Mucosa of rectum (tissue), 2 donors: Measurements from ENCODE around the gene TET3.

Source experiments
- H3K27ac ChIP-seq, 2 donors: one replicate each; pipeline ENCODE4 v1.7.0; 2013; ENCODE audit warnings: inconsistent platforms in 2 of 2, low read depth in 2 of 2, low read length in 2 of 2
- H3K27me3 ChIP-seq, 2 donors: one replicate each; pipeline ENCODE4 v1.7.0; 2013; ENCODE audit warnings: low read length in 2 of 2; ENCODE audit not compliant: control insufficient read depth in 2 of 2, insufficient read depth in 2 of 2
- H3K36me3 ChIP-seq, 2 donors: one replicate each; pipeline ENCODE4 v1.7.0; 2013; ENCODE audit warnings: low read length in 2 of 2; ENCODE audit not compliant: control insufficient read depth in 2 of 2, insufficient read depth in 2 of 2
- H3K4me1 ChIP-seq, 2 donors: one replicate each; pipeline ENCODE4 v1.7.0; 2013; ENCODE audit warnings: low read length in 2 of 2, mild to moderate bottlenecking in 1 of 2; ENCODE audit not compliant: control insufficient read depth in 2 of 2, insufficient read depth in 2 of 2
- H3K4me3 ChIP-seq, 2 donors: one replicate each; pipeline ENCODE4 v1.7.0; 2013; ENCODE audit warnings: low read length in 2 of 2
- H3K9ac ChIP-seq, 2 donors: one replicate each; pipeline ENCODE4 v1.7.0; 2013; ENCODE audit warnings: low read length in 2 of 2, low read depth in 1 of 2, mild to moderate bottlenecking in 1 of 2
- H3K9me3 ChIP-seq, 2 donors: one replicate each; pipeline ENCODE4 v1.7.0; 2013; ENCODE audit warnings: low read length in 2 of 2; ENCODE audit not compliant: control insufficient read depth in 2 of 2
- donor health status: healthy.
- donor health status: Normal muscosa, but diverticular disease.

The TET3 gene

GRCh38 chr2:74028741-74029140, 44.0 kb downstream of the TET3 start:
- Histone ChIP-seq H3K9ac (no peak overlapping the region), H3K27me3 (no peaks in the 10 kb centered on the region), H3K36me3 (peaks cover 0 to 2% of the 10 kb centered on the region in 2 donors), H3K4me1 (peaks cover 25 to 33% of the 10 kb centered on the region in 2 donors), H3K9me3 (no peaks in the 10 kb centered on the region), H3K27ac (no peak overlapping the region), H3K4me3 (no peak overlapping the region)

GRCh38 chr2:74029714-74030397, 45.1 kb downstream of the TET3 start:
- H3K9ac ChIP-seq: no peak overlapping the region
- H3K9me3 ChIP-seq: no peaks in the 10 kb centered on the region
- no peaks in the 10 kb centered on the region for H3K36me3 ChIP-seq
- no peaks in the 10 kb centered on the region for H3K27me3 ChIP-seq
- no peak overlapping the region for H3K27ac ChIP-seq
- no peak overlapping the region for H3K4me3 ChIP-seq
- H3K4me1 ChIP-seq: peaks cover 25 to 34% of the 10 kb centered on the region in 2 donors

- H3K27me3 ChIP-seq: no peaks in the 10 kb centered on the region
- H3K9ac ChIP-seq: no peak overlapping the region
- no peaks in the 10 kb centered on the region for H3K36me3 ChIP-seq
- H3K4me3 ChIP-seq: no peak overlapping the region
- H3K27ac ChIP-seq: no peak overlapping the region
- H3K4me1 ChIP-seq: peaks cover 22 to 31% of the 10 kb centered on the region in 2 donors
- no peaks in the 10 kb centered on the region for H3K9me3 ChIP-seq
Measured at GRCh38 chr2:74031221-74031620, 46.5 kb downstream of the TET3 start.

GRCh38 chr2:74031959-74032287, 47.2 kb downstream of the TET3 start:
- Histone ChIP-seq H3K27ac (peak overlapping the region; percentile 13 to 61), H3K4me3 (peak overlapping the region; percentile 49), H3K36me3 (no peaks in the 10 kb centered on the region), H3K9ac (peak overlapping the region; percentile 34 to 49), H3K27me3 (no peaks in the 10 kb centered on the region), H3K4me1 (peaks cover 26% of the 10 kb centered on the region in 2 donors), H3K9me3 (no peaks in the 10 kb centered on the region)

- Histone ChIP-seq H3K27ac (peak overlapping the region in 1 of 2 donors; percentile 18), H3K27me3 (no peaks in the 10 kb centered on the region), H3K4me3 (peak overlapping the region in 1 of 2 donors; percentile 49), H3K9me3 (no peaks in the 10 kb centered on the region), H3K9ac (no peak overlapping the region), H3K36me3 (no peaks in the 10 kb centered on the region), H3K4me1 (peaks cover 34 to 35% of the 10 kb centered on the region in 2 donors)
Measured at GRCh38 chr2:74033375-74033774, 48.7 kb downstream of the TET3 start.
